Fibroblast of villous mesenchyme (primary cell): ENCODE data around the gene IL10. TPM values are rescaled to one million over a fixed set of nuclear protein-coding genes. Genes with fewer than 3 reads are reported as not detected.

ENCODE experiments used
- DNase-seq: peaks from one replicate; pipeline ENCODE4 v3.0.0-alpha.2; 2010; ENCODE audit warnings: low read depth
- H3K4me3 ChIP-seq: 2 replicates; pipeline ENCODE4 v1.5.1; 2011; ENCODE audit warnings: low read depth, mild to moderate bottlenecking, low read length
- total RNA-seq: library from RNA; depleted of rRNA; stranded (reverse); fragments of >200 nt; gene quantifications from 2 replicates; pipeline ENCODE4 v1.2.3, GENCODE V29; 2012
- TF ChIP-seq, protein P1 (sequence below): IDR thresholded peaks from 2 replicates; pipeline ENCODE4 v1.5.1; 2012; ENCODE audit warnings: low read depth, mild to moderate bottlenecking, low read length; ENCODE audit not compliant: insufficient read depth

IL10 gene
- total RNA-seq, 1 donor: not detected

DNA sequence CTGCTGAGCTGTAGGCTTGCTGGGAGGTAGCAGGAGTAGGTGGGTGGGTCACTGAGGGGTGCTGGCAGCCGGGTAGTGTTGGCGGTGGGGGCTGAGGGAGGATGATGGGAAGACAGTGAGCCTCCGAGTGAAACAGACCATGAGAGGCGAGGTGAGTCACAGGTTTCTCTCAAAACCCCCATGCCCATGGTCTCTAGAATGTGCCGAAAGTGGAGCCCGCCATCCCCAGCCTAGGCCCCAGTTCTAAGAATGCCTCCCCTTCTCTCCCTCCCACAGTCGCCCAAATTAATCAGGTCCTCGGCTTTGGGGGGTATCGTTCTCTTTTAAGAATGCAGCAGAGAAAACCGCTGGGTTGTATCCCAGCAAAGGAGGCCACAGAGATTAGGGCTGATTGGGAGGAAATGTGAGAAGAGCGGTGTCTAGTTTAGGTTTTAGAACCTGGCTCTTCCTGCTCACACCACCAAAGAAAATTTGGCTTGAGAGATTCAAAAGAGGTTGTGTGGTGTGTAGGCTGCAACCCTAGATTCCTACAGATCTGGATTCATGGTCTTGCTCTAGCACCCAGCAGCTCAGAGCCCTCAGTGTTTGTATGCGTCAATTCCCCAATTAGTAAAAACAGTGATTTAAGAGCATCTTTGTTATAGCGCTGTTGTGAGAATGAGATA is 29.4 kb downstream of the IL10 start:
- TF ChIP-seq, protein P1, sequence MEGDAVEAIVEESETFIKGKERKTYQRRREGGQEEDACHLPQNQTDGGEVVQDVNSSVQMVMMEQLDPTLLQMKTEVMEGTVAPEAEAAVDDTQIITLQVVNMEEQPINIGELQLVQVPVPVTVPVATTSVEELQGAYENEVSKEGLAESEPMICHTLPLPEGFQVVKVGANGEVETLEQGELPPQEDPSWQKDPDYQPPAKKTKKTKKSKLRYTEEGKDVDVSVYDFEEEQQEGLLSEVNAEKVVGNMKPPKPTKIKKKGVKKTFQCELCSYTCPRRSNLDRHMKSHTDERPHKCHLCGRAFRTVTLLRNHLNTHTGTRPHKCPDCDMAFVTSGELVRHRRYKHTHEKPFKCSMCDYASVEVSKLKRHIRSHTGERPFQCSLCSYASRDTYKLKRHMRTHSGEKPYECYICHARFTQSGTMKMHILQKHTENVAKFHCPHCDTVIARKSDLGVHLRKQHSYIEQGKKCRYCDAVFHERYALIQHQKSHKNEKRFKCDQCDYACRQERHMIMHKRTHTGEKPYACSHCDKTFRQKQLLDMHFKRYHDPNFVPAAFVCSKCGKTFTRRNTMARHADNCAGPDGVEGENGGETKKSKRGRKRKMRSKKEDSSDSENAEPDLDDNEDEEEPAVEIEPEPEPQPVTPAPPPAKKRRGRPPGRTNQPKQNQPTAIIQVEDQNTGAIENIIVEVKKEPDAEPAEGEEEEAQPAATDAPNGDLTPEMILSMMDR: no peak

DNA sequence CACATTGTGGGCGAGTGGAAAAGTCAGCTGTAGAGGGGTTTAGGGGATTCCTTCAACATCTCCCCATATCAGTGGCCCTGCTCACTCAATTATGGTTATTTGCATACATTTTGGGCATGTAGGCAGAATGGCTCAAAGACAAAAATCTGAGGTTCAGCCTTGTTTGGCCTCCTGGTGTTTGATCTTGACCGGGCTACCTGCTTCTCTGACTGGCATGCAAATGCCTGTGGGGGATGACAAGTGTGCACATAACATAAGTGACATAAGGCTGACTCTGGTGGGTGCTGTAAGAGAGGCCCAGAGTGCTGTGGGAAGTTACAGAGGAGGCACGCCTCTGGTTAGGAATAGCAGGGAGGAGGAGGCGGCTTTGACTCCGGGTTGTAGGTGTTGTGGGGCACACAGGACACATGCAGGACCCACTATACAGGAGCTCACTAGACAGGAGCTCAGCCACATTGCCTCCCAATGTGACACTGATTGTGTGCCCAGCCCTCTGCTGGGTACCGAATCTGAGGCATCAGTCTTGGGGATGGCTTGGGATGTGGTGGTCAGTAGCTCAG is 31.1 kb downstream of the IL10 start:
- H3K4me3 ChIP-seq: no peak overlapping the region
- TF ChIP-seq, protein P1: no peak
- DNase-seq: no peak

More for the DNA sequence above, 29.4 kb downstream of the IL10 start:
- DNase-seq: no peak
- H3K4me3 ChIP-seq: no peak overlapping the region

DNA sequence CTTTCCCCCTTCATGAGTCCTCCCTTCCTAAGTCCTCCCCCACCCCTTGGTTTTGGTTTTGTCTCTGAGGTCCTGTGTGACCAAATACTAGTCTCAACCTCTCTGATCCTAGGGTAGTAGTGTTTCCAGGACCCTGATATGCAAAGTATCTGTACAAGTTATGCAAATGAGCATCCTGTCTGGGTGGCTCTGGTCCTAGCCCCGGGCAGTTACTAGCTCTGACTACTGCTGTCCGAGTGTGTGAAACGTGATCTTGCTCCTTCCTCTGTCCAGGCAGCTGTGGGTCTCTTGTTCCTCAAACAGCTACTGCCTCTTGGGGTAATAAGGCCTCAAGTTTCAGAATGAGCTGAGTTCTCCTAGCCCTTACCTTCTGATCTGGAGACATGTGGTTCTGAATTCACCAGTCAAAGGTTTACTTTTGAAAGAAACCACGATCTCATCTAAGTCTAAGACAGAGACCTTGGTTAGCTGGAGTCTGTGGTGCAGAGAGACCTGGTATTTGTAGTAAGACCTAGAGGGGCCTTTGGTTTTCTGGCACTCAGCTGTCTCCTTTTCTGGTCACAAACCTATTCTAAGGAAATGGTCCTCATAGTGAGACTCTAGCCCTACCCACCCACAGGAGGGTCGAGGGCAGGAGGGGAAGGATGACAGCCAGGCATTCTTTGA is 32.8 kb downstream of the IL10 start:
- peak; percentile 30 for DNase-seq
- no peak overlapping the region for H3K4me3 ChIP-seq
- TF ChIP-seq, protein P1: no peak

DNA sequence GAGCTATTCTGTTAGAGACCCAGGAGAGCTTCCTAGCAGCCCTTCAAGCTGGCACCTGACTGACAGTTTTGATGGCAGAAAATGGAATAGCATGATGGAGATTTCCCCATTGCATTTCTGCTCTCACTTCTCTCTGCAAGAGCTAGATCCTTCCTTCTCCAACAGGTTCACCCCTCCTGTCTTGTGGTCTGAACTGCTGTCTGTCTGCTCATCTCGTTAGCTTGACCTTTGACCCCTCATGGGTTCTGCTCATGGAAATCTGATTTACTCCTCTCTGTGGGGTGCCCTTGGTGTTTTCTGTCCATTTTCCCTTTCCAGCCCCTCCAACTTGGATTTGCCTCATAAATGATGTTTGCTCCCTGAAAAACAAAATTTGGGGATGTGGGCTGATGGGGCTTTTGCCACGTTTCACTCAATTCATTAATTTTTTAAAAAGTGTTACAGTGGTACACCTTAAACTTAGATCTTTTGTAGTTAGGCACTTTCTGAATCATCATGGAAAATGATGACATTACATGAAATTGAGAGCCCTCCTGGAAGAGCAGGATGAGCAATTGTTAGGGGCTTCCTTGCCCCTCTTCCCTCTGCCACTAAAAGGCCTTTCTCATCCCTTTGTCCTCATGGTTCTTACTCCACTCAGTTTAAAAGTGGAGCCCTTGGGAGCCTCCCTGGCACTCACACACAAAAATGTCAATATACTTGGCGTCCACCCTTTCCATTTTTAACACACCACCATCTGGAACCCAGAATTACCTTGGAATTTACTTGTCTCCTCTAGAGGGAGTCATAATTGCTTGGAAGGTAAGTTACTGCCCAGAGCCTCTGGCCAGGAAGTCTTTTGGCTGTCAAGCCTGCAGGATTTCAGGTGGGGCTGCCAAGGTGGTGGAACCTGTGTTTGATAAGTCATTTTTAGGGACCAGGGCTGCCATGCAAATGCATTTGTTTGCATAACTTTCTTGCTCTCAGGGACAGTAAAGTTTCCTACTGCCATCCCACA is 33.6 kb downstream of the IL10 start:
- TF ChIP-seq, protein P1: peak; percentile 31
- DNase-seq: peak; percentile 29
- H3K4me3 ChIP-seq: no peak overlapping the region

DNA sequence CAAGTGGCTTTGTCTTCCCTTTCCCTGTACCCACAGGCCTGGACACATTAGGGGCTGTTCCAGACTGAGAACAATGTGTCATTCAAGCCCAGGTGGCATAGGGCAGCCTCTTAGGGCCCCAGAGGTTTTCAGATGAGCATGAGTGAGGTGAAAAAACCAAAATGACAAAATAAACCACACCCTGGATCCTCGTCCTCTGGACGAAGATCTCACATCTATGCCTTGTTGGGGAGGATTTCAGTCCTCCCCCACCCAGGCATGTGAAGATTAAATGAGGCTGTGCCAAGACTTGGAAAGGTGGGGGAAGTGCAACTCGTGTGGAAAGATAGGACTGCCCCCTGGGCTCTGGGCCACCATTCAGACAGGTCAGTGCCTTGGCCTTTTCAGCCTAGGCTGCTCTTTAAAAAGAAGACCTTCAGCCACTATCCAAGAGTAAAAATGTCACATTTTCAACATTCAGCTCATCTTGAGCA is 34.5 kb downstream of the IL10 start:
- TF ChIP-seq, protein P1: no peak
- H3K4me3 ChIP-seq: no peak overlapping the region
- no peak for DNase-seq
